GM12878 (cell line): ENCODE measurements around the gene TLE2. TPM values are rescaled to one million over a fixed set of nuclear protein-coding genes. Genes with fewer than 3 reads are reported as not detected.

Source experiments
- ATAC-seq: fragments of 200-7000 bp; cut with Tn5 transposase; 3 replicates; pipeline ENCODE4 v1.9.1; 2020; ENCODE audit warnings: mild to moderate bottlenecking, moderate library complexity
- BruUV-seq: library from RNA; stranded (reverse); fragments of 400-500 nt; replicated peaks from 2 replicates; lab custom pipeline; 2021; lab: Mats Ljungman, UMichigan
- CTCF ChIA-PET: fragments of 300-600 bp; sonication (Branson Sonifier 250); formaldehyde crosslinking; extraction: SDS; loops from one replicate; lab custom pipeline; 2021; ENCODE audit warnings: inconsistent platforms; lab: Yijun Ruan, JAX
- POLR2A ChIA-PET: fragments of 350-600 bp; formaldehyde crosslinking; extraction: SDS; loops from one replicate; lab custom pipeline; 2021; ENCODE audit warnings: inconsistent platforms; lab: Charles Lee
- RAD21 ChIA-PET: fragments of 300-600 bp; sonication (Branson Sonifier 250); formaldehyde crosslinking; loops from one replicate; lab custom pipeline; 2023; ENCODE audit warnings: antibody characterized with exemption; ENCODE audit not compliant: unreplicated experiment; lab: Charles Lee
- SMC1A ChIA-PET: fragments of 300-600 bp; sonication (Branson Sonifier 250); formaldehyde crosslinking; loops from one replicate; lab custom pipeline; 2023; ENCODE audit not compliant: unreplicated experiment, uncharacterized antibody; lab: Charles Lee
- DNase-seq: peaks from one replicate; pipeline ENCODE4 v3.0.0-alpha.2; 2011; ENCODE audit warnings: low read depth, low spot score
- FAIRE-seq: peaks from 3 replicates; lab custom pipeline; 2011; peaks lifted over from hg19 to GRCh38; lab: Jason Lieb, UNC
- H2AFZ ChIP-seq: 2 replicates; pipeline ENCODE4 v1.6.0; 2011; ENCODE audit warnings: low read depth, low read length, control low read depth; ENCODE audit not compliant: control insufficient read depth
- H3K27ac ChIP-seq: 2 replicates; pipeline ENCODE4 v1.5.1; 2011; ENCODE audit warnings: control low read depth; ENCODE audit not compliant: control insufficient read depth, insufficient read depth
- H3K27me3 ChIP-seq, 2 experiments: replicated peaks in 1 of 2; 2 replicates each; pipeline versions ENCODE4 v1.6.0 to v1.6.1; 2011; ENCODE audit warnings: low read length in 1 of 2; ENCODE audit not compliant: control insufficient read depth in 2 of 2, insufficient read depth in 2 of 2
- H3K36me3 ChIP-seq, 2 experiments: 2 replicates each; pipeline ENCODE4 v1.5.1; 2011; ENCODE audit warnings: low read length in 1 of 2; ENCODE audit not compliant: control insufficient read depth in 2 of 2, insufficient read depth in 2 of 2
- H3K4me1 ChIP-seq: 2 replicates; pipeline ENCODE4 v1.6.1; 2011; ENCODE audit warnings: mild to moderate bottlenecking, low read length, moderate library complexity, mixed read lengths; ENCODE audit not compliant: control insufficient read depth, insufficient read depth
- H3K4me2 ChIP-seq: 2 replicates; pipeline ENCODE4 v1.6.0; 2011; ENCODE audit warnings: control low read depth; ENCODE audit not compliant: control insufficient read depth, insufficient read depth
- H3K4me3 ChIP-seq: fragments of 200-600 bp; sonication (generic); 2 replicates; pipeline ENCODE4 v1.5.1; 2016
- H3K79me2 ChIP-seq: 2 replicates; pipeline ENCODE4 v1.6.0; 2011; ENCODE audit warnings: low read length; ENCODE audit not compliant: control insufficient read depth, insufficient read depth
- H3K9ac ChIP-seq: 2 replicates; pipeline ENCODE4 v1.8.0; 2011; ENCODE audit warnings: low read length, control low read depth, mixed read lengths; ENCODE audit not compliant: control insufficient read depth, insufficient read depth
- H3K9me3 ChIP-seq: replicated peaks from 3 replicates; pipeline ENCODE4 v1.5.1; 2011; ENCODE audit warnings: mild to moderate bottlenecking, low read length; ENCODE audit not compliant: control insufficient read depth, insufficient read depth
- H4K20me1 ChIP-seq: 2 replicates; pipeline ENCODE4 v1.6.0; 2011; ENCODE audit not compliant: control insufficient read depth, insufficient read depth
- ASH2L ChIP-seq: fragments of 300-600, 200-600 bp; sonication (generic); IDR thresholded peaks from 2 replicates; pipeline ENCODE4 v1.6.1; 2017; ENCODE audit warnings: low read depth, mild to moderate bottlenecking, borderline replicate concordance
- ATF7 ChIP-seq: fragments of 450-650 bp; IDR thresholded peaks from 2 replicates; pipeline ENCODE4 v1.6.1; 2016; ENCODE audit warnings: low read depth, mild to moderate bottlenecking
- BHLHE40 ChIP-seq, 2 experiments: fragments of 450-650 bp in 1 of 2; IDR thresholded peaks; 2 replicates each; pipeline ENCODE4 v1.6.1; 2011 to 2017; ENCODE audit warnings: low read depth in 2 of 2, borderline replicate concordance in 1 of 2, improper control_type of control experiment in 1 of 2, low read length in 1 of 2, mild to moderate bottlenecking in 1 of 2
- CBFB ChIP-seq: IDR thresholded peaks from 2 replicates; pipeline ENCODE4 v1.6.1; 2016; ENCODE audit warnings: antibody characterized with exemption, low read depth
- MYB ChIP-seq: fragments of 150-350 bp; IDR thresholded peaks from 2 replicates; pipeline ENCODE4 v1.6.1; 2014; ENCODE audit warnings: mild to moderate bottlenecking, low read depth, low read length, borderline replicate concordance
- RBBP5 ChIP-seq: fragments of 200-600 bp; sonication (generic); conservative IDR thresholded peaks from 2 replicates; pipeline ENCODE4 v1.6.1; 2016
- RELA ChIP-seq: fragments of 450-650 bp; IDR thresholded peaks from 2 replicates; pipeline ENCODE4 v1.8.0; 2014; ENCODE audit warnings: borderline replicate concordance; ENCODE audit not compliant: partially characterized antibody
- SMAD5 ChIP-seq: IDR thresholded peaks from 2 replicates; pipeline ENCODE4 v1.6.1; 2016; ENCODE audit warnings: antibody characterized with exemption, low read depth
- SP1 ChIP-seq: IDR thresholded peaks from one replicate; pipeline ENCODE4 v1.6.1; 2011; ENCODE audit warnings: low read depth, low read length
- SUZ12 ChIP-seq: fragments of 200-600 bp; sonication (generic); IDR thresholded peaks from one replicate; pipeline ENCODE4 v1.6.1; 2018; ENCODE audit warnings: antibody characterized with exemption, mild to moderate bottlenecking; ENCODE audit not compliant: unreplicated experiment
- TAF1 ChIP-seq: IDR thresholded peaks from 2 replicates; pipeline ENCODE4 v1.6.1; 2011; ENCODE audit warnings: mild to moderate bottlenecking, low read depth, low read length, borderline replicate concordance
- TARDBP ChIP-seq: IDR thresholded peaks from 2 replicates; pipeline ENCODE4 v1.6.1; 2016; ENCODE audit warnings: borderline replicate concordance
- ZNF207 ChIP-seq: fragments of 450-650 bp; IDR thresholded peaks from 2 replicates; pipeline ENCODE4 v1.6.1; 2014; ENCODE audit warnings: antibody characterized with exemption, mild to moderate bottlenecking, borderline replicate concordance
- ZNF384 ChIP-seq: IDR thresholded peaks from 2 replicates; pipeline ENCODE4 v1.6.1; 2012; ENCODE audit warnings: low read depth, mild to moderate bottlenecking, low read length, improper control_type of control experiment, borderline replicate concordance
- ZZZ3 ChIP-seq: IDR thresholded peaks from 2 replicates; pipeline ENCODE4 v1.6.1; 2011; ENCODE audit warnings: low read depth; ENCODE audit not compliant: control insufficient read depth, insufficient read length
- WGBS: methylation state at CpG from one replicate; pipeline ENCODE4 v1.1.6; 2016; ENCODE audit warnings: low lambda C conversion rate; ENCODE audit not compliant: insufficient replicate concordance, insufficient coverage; ENCODE audit errors: missing lambda C conversion rate; 5-methylcytosine and 5-hydroxymethylcytosine counted together
- in situ Hi-C: fragments of 300-500 bp; cut with MboI; formaldehyde crosslinking; loops from 9 replicates; pipeline ENCODE4 v1.14.3; 2018; ENCODE audit warnings: mixed read lengths
- intact Hi-C: fragments of 100-400 bp; cut with micrococcal nuclease; formaldehyde crosslinking; loops from one replicate; pipeline ENCODE4 v1.14.2; 2022; ENCODE audit not compliant: unreplicated experiment
- polyA plus RNA-seq, 11 experiments: library from polyadenylated mRNA; depleted of rRNA in 4 of 11; unstranded in 6 of 11; stranded (reverse) in 5 of 11; fragments of >200 nt; fragmentation: Nextera tagmentation in 4 of 11; fragmentation: Illumina TruSeq in 1 of 11; extraction: Ambion mirVana in 4 of 11; extraction: Trizol in 1 of 11; gene quantifications; 1 replicate in 1 of 11; 2 replicates in 10 of 11; pipeline versions ENCODE4 v1.2.1 to v1.2.3, GENCODE V29; 2011 to 2016; ENCODE audit warnings: inconsistent platforms in 2 of 11, missing spikeins in 2 of 11, low read depth in 1 of 11
- total RNA-seq, 4 experiments: library from RNA; depleted of rRNA in 3 of 4; stranded (reverse); fragments of >200 nt in 3 of 4; fragmentation: Illumina TruSeq in 1 of 4; extraction: Trizol in 1 of 4; gene quantifications; 2 replicates each; pipeline versions ENCODE4 v1.2.1 to v1.2.3, GENCODE V29; 2013 to 2021
- TF ChIP-seq, protein P1 (sequence below): IDR thresholded peaks from 2 replicates; pipeline ENCODE4 v1.6.1; 2011; ENCODE audit warnings: borderline replicate concordance, low read depth, mild to moderate bottlenecking, moderate library complexity, low read length; ENCODE audit not compliant: insufficient read depth, poor library complexity, severe bottlenecking
- TF ChIP-seq, protein P2 (sequence below): fragments of 450-650 bp; IDR thresholded peaks from 2 replicates; pipeline ENCODE4 v1.6.1; 2017; ENCODE audit warnings: antibody characterized with exemption, mild to moderate bottlenecking, moderate library complexity
- TF ChIP-seq, protein P3 (sequence below): fragments of 450-650 bp; IDR thresholded peaks from 2 replicates; pipeline ENCODE4 v1.6.1; 2017; ENCODE audit warnings: mild to moderate bottlenecking, low read depth, inconsistent platforms; ENCODE audit not compliant: poor library complexity, severe bottlenecking

The TLE2 gene
- total and polyA plus RNA-seq, 10 of the 15 experiments (the other 5 are each of a cell fraction or from before 2014, with no cell fraction given): 0.05 to 0.21 (median 0.11) TPM; not detected in 5

DNA sequence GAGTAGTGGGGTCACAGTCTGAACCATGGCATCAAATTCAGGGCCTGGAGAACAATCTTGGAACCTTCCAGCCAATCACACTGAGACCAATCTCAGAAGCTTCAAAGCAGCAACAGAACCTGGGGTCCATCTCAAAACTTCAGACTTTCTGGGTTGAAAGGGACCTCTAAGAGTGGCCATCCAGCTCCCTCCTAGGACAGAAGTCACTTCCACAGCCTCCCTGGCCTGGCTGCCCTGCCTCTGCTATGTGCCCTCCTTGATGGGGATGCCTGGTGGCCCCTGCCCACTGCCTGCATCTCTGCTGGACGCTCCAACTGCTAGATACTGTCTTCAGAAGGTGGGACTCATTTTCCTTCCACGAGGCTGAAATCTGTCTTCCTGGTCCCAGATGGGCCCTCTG is 1.8 kb downstream of the TLE2 start:
- FAIRE-seq (no peak), DNase-seq (no peak), ATAC-seq (no peak)
- ChIA-PET SMC1A (no interaction called here), CTCF (interaction anchor here (0.5 kb wide), 1 partner anchor 11 kb away, joined by 3 read pairs; no protein-coding TSS in a partner anchor), RAD21 (no interaction called here), POLR2A (no interaction called here)
- H3K27me3 ChIP-seq: peaks cover 12 to 21% of the 10 kb centered on the region in 2 experiments
- no peaks in the 10 kb centered on the region for H4K20me1 ChIP-seq
- peaks cover 3% of the 10 kb centered on the region; the same call in 2 of the 3 replicates for H3K9me3 ChIP-seq
- no peak overlapping the region for H2AFZ ChIP-seq
- H3K27ac ChIP-seq: no peak overlapping the region
- intact Hi-C loops (no loop called here), in situ Hi-C loops (no loop called here)
- no peak overlapping the region for H3K4me2 ChIP-seq
- no peaks in the 10 kb centered on the region for H3K4me1 ChIP-seq
- no TSS peak for BruUV-seq
- TF ChIP-seq, protein P1, sequence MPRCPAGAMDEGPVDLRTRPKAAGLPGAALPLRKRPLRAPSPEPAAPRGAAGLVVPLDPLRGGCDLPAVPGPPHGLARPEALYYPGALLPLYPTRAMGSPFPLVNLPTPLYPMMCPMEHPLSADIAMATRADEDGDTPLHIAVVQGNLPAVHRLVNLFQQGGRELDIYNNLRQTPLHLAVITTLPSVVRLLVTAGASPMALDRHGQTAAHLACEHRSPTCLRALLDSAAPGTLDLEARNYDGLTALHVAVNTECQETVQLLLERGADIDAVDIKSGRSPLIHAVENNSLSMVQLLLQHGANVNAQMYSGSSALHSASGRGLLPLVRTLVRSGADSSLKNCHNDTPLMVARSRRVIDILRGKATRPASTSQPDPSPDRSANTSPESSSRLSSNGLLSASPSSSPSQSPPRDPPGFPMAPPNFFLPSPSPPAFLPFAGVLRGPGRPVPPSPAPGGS: no peak
- TF ChIP-seq, protein P2, sequence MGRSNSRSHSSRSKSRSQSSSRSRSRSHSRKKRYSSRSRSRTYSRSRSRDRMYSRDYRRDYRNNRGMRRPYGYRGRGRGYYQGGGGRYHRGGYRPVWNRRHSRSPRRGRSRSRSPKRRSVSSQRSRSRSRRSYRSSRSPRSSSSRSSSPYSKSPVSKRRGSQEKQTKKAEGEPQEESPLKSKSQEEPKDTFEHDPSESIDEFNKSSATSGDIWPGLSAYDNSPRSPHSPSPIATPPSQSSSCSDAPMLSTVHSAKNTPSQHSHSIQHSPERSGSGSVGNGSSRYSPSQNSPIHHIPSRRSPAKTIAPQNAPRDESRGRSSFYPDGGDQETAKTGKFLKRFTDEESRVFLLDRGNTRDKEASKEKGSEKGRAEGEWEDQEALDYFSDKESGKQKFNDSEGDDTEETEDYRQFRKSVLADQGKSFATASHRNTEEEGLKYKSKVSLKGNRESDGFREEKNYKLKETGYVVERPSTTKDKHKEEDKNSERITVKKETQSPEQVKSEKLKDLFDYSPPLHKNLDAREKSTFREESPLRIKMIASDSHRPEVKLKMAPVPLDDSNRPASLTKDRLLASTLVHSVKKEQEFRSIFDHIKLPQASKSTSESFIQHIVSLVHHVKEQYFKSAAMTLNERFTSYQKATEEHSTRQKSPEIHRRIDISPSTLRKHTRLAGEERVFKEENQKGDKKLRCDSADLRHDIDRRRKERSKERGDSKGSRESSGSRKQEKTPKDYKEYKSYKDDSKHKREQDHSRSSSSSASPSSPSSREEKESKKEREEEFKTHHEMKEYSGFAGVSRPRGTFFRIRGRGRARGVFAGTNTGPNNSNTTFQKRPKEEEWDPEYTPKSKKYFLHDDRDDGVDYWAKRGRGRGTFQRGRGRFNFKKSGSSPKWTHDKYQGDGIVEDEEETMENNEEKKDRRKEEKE: no peak
- TF ChIP-seq ATF7 (no peak), TARDBP (no peak), CBFB (no peak), SUZ12 (no peak), ZZZ3 (no peak), RELA (no peak), ZNF207 (no peak), TAF1 (no peak), BHLHE40 (IDR thresholded peaks at IDR 0.05; ENCODE audit: borderline replicate concordance in 1 of 2, low read depth in 2 of 2, low read length in 1 of 2) (no peak), SMAD5 (no peak), SP1 (no peak), MYB (no peak), ZNF384 (no peak), ASH2L (no peak), RBBP5 (no peak)
- TF ChIP-seq, protein P3, sequence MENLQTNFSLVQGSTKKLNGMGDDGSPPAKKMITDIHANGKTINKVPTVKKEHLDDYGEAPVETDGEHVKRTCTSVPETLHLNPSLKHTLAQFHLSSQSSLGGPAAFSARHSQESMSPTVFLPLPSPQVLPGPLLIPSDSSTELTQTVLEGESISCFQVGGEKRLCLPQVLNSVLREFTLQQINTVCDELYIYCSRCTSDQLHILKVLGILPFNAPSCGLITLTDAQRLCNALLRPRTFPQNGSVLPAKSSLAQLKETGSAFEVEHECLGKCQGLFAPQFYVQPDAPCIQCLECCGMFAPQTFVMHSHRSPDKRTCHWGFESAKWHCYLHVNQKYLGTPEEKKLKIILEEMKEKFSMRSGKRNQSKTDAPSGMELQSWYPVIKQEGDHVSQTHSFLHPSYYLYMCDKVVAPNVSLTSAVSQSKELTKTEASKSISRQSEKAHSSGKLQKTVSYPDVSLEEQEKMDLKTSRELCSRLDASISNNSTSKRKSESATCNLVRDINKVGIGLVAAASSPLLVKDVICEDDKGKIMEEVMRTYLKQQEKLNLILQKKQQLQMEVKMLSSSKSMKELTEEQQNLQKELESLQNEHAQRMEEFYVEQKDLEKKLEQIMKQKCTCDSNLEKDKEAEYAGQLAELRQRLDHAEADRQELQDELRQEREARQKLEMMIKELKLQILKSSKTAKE: no peak
- H3K79me2 ChIP-seq: no peaks in the 10 kb centered on the region
- H3K9ac ChIP-seq: no peak overlapping the region
- no peaks in the 10 kb centered on the region for H3K36me3 ChIP-seq
- WGBS: 17% methylated on average over 2 of the region's 2 CpGs
- H3K4me3 ChIP-seq: no peak overlapping the region
